Activated CD4-positive, alpha-beta T cell treated with anti-CD3 and anti-CD28 coated beads, Interleukin-2, amount 10 ng/mL, durations not matched to agents 24 days and 14 days (primary cell): Measurements from ENCODE around the gene LHX6. TPM values are rescaled to one million over a fixed set of nuclear protein-coding genes. Genes with fewer than 3 reads are reported as not detected.
A peak's percentile ranks its signal among the peaks of the same experiment; 100 is the strongest.

ENCODE experiments used
- DNase-seq: peaks from one replicate; pipeline ENCODE4 v3.0.0; 2022
- H3K27ac Mint-ChIP-seq: one replicate; pipeline ENCODE4 v1.8.0; 2022; ENCODE audit warnings: mild to moderate bottlenecking, mixed read lengths
- H3K27me3 Mint-ChIP-seq: one replicate; pipeline ENCODE4 v1.8.0; 2022; ENCODE audit warnings: mixed read lengths
- H3K36me3 Mint-ChIP-seq: one replicate; pipeline ENCODE4 v1.8.0; 2022; ENCODE audit warnings: low read depth, mild to moderate bottlenecking, mixed read lengths
- H3K4me1 Mint-ChIP-seq: one replicate; pipeline ENCODE4 v1.8.0; 2021; ENCODE audit warnings: mixed read lengths
- H3K4me3 Mint-ChIP-seq: one replicate; pipeline ENCODE4 v1.8.0; 2022; ENCODE audit warnings: mild to moderate bottlenecking, moderate library complexity, mixed read lengths
- H3K9me3 Mint-ChIP-seq: one replicate; pipeline ENCODE4 v1.8.0; 2021; ENCODE audit warnings: mixed read lengths
- intact Hi-C: fragments of 100-400 bp; cut with micrococcal nuclease; formaldehyde crosslinking; loops from one replicate; pipeline ENCODE4 v1.15.1; 2023
- total RNA-seq: library from RNA; stranded (reverse); gene quantifications from 2 replicates; pipeline ENCODE4 v1.2.3, GENCODE V29; 2022

Gene LHX6
- total RNA-seq, 1 donor from 2014 or later = not detected

GRCh38 chr9:122226142-122226757, 2.5 kb downstream of the LHX6 start:
- intact Hi-C loops = no loop called here
- no peaks in the 10 kb centered on the region for H3K4me1 Mint-ChIP-seq
- no peak overlapping the region for H3K4me3 Mint-ChIP-seq
- H3K9me3 Mint-ChIP-seq = no peaks in the 10 kb centered on the region
- no peaks in the 10 kb centered on the region for H3K36me3 Mint-ChIP-seq
- DNase-seq = no peak
- H3K27ac Mint-ChIP-seq = no peak overlapping the region
- peaks cover 45% of the 10 kb centered on the region for H3K27me3 Mint-ChIP-seq

DNA sequence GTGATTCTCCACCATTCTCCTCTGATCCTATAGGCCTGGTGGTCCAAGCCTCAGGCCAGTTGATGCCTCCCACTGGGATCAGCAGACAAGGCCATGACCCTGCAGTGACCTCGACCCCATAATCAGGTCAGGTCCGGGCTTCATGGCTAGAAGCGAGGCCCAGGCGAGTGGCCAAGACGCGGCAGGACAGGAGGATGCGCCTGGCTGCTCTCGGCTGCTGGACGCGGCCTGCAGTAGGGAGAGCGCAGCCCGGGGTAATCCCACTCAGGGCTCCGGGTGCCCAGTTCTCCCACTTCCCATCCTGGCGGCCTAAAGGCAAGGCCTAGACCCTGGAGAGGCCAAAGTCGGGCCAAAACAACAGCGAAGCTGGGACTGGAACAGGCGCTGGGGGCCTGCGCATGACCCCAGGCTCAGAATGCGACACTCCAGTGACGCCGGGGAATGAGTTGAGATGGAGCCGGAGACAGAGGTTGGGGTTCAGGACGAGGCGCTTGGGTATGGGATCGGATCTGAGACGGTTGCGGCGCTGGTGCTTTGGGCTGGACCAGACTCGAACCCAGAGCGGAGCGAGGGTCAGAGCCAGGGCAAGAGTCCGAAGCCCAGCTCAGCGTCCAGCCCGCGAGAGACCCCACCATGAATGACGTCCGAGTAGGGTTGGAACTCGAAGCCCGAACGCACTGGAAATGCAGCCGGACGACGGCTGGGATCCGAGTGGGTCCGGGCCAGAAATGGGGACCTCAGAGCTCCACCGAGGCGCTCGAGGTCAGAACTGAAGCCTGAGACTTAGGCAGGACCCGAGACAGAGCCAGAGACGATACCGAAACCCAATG, 3.2 kb downstream of the LHX6 start:
- DNase-seq = no peak
- intact Hi-C loops = no loop called here
- Mint-ChIP-seq H3K36me3 (no peaks in the 10 kb centered on the region), H3K4me3 (no peak overlapping the region), H3K4me1 (no peaks in the 10 kb centered on the region), H3K27me3 (peaks cover 51% of the 10 kb centered on the region), H3K9me3 (no peaks in the 10 kb centered on the region), H3K27ac (no peak overlapping the region)

DNA sequence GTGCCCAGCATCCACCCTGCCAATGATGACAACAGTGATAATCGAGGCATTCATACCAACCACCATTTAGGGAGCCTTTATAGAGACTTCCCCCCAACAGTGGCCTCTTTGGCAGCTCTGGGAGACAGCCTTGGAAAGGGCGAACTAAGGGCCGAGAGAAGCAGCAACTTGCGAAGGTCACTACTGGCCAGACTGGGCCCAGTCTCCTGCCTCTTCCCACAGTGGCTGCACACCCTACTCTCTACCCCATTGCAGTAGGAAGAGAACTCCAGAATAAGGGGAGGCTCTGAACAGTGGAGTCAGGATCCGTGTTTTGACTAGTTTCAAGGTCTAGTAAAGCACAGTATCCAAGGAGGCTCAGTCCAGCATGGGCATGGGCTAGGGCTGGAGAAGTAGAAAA, 5.3 kb downstream of the LHX6 start:
- no peak for DNase-seq
- Mint-ChIP-seq H3K4me3 (no peak overlapping the region), H3K36me3 (no peaks in the 10 kb centered on the region), H3K4me1 (peaks cover 16% of the 10 kb centered on the region), H3K27me3 (peaks cover 72% of the 10 kb centered on the region), H3K27ac (no peak overlapping the region), H3K9me3 (no peaks in the 10 kb centered on the region)
- intact Hi-C loops = no loop called here

DNA sequence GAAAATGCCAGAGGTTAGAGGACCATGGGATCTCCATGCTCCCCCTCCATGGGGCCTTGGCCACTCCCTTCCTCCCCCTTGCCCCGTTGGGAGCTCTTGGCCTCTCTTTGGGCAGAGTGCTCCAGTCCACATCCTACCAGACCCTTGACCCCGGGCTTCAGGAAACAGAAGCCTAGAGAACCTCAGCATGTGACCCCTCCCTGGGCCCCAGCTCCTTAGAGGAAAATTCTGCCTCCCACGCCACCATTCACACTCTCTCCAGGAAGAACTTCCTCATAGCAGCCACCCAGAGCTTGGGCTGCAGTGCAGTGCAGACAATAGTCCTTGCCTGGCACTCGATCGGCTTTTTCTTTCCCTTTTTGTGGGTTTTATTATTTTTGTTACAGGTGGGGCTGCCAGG, 6.0 kb downstream of the LHX6 start:
- no peak overlapping the region for H3K27ac Mint-ChIP-seq

GRCh38 chr9:122221183-122221811, 7.5 kb downstream of the LHX6 start:
- H3K4me1 Mint-ChIP-seq = peaks cover 24% of the 10 kb centered on the region
- intact Hi-C loops = no loop called here
- H3K9me3 Mint-ChIP-seq = no peaks in the 10 kb centered on the region
- no peak overlapping the region for H3K27ac Mint-ChIP-seq
- H3K27me3 Mint-ChIP-seq = peaks cover 73% of the 10 kb centered on the region
- H3K4me3 Mint-ChIP-seq = no peak overlapping the region
- H3K36me3 Mint-ChIP-seq = no peaks in the 10 kb centered on the region
- DNase-seq = no peak

More for the DNA sequence above, 6.0 kb downstream of the LHX6 start:
- Mint-ChIP-seq H3K27me3 (peaks cover 74% of the 10 kb centered on the region), H3K4me3 (no peak overlapping the region), H3K36me3 (no peaks in the 10 kb centered on the region), H3K4me1 (peaks cover 23% of the 10 kb centered on the region), H3K9me3 (no peaks in the 10 kb centered on the region)
- no peak for DNase-seq
- intact Hi-C loops = no loop called here

DNA sequence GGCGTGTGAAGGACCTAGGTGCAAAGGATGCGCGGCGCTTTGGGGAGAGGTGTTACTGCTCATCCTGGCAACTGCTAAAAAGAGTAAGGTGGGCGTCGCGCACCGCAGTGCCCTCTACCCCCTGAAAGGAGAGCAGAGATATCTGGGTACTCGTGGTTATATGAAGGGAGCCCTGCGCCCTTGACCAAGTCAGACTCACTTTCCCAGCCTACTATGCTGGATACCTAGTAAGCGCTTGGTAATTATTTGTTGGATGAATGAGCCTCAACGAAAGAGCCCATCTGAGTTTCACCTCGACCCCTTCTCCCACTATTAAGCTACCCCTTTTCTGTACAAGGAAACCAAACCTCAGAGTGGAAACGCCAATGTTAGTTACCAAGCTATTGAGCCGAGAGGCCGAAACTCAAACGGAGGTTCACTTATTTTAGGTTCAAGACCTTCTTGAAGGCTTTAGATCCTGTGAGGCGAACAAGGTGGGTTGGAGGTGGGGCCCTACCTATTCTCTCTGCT, 8.0 kb downstream of the LHX6 start:
- H3K9me3 Mint-ChIP-seq = no peaks in the 10 kb centered on the region
- peaks cover 78% of the 10 kb centered on the region for H3K27me3 Mint-ChIP-seq
- H3K4me1 Mint-ChIP-seq = peaks cover 24% of the 10 kb centered on the region
- intact Hi-C loops = no loop called here
- H3K4me3 Mint-ChIP-seq = no peak overlapping the region
- no peak for DNase-seq
- H3K27ac Mint-ChIP-seq = no peak overlapping the region
- no peaks in the 10 kb centered on the region for H3K36me3 Mint-ChIP-seq

DNA sequence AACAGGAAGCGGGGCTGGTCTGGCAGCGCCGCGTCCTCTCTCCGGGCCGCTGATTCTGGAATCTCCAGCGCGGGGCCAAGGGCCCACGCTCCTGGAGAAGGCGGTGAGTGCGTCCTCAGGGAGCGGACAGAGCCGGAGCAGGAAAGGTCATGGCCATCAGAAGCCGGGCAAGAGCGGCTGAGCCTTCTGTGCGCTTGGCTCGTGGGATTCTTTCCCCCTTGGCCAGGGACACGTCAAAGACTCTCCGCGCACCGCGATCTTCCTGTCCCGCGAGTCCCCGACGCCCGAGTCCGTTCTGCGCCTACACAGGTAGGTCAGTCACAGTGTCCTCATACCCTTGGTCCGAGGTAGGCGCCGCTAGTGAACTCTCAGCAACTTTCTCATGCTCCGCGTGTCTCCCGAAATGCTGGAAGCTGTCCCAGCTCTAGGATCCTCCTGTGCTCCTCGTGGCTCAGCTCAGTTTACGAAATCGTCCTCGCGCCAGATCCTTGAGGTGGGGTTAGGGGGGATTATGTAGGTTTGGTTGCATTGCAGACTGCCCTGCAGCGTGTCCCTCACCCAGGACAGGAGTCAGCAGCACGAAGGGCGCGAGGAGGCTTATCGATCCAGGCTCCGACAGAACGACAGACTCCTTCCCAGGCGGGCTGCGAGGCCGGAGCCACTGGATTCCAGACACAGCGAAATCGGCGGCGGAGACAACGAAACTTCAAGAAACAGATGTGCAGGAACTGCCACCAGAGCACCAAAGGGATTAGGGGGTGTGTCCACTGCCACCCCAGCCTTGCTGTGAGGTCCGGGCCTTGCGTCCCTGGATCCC, 8.7 kb downstream of the LHX6 start:
- Mint-ChIP-seq H3K36me3 (no peaks in the 10 kb centered on the region), H3K27me3 (peaks cover 85% of the 10 kb centered on the region), H3K27ac (no peak overlapping the region), H3K9me3 (no peaks in the 10 kb centered on the region), H3K4me3 (peak overlapping the region; percentile 77), H3K4me1 (peaks cover 24% of the 10 kb centered on the region)
- no peak for DNase-seq
- intact Hi-C loops = loop anchor here (2.0 to 10.0 kb wide), 2 partner anchors 45 to 125 kb away; partner anchors contain the start of genes MRRF and RBM18

DNA sequence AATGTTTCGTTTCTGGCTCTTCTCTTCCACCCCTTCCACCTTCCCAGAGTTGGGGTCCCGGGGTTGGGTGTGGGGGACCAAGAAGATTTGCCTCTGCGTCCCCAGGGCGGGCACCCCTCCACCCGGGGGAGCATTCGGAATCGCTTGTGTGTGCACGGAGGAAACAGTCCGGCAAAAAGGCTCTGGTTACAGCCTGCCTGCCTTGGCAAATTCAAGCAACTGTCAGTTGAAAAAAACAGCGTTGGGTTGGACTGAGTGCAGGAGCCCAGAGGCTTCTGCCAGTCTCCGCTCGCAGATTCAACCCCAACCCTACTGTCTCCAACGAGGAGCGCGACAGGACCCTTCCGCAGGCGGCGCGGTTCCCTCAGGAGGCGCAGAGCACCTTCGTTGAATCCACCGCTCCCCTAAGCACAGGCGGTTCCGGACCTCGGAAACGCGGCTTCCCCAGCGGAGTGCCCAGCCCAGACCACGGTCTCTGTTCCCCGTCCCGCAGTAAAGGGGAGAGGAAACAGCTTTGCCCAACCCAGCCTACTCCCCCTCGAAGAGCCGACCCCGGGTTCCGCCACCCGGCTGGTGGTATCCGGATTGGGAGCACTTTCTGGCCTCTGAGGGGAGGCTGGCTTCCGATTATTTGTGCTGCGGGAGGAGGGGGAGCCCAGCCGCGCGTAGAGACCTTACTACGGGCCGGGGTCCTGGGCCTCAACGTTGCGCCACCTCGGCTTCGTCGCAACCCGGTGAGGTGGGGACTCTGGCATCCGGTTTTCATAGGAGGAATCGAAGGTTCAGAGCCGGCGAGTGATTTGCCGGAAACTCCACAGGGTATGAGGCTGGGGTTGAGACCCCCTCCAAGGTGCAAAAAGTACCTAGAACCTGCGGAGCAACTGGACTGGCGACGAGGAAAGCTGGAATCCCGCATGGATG, 9.6 kb downstream of the LHX6 start:
- Mint-ChIP-seq H3K27ac (no peak overlapping the region), H3K27me3 (peaks cover 89% of the 10 kb centered on the region), H3K9me3 (no peaks in the 10 kb centered on the region), H3K4me3 (peak overlapping the region; percentile 77), H3K36me3 (no peaks in the 10 kb centered on the region), H3K4me1 (peaks cover 25% of the 10 kb centered on the region)
- intact Hi-C loops = loop anchor here (2.0 to 10.0 kb wide), 2 partner anchors 46 to 126 kb away; partner anchors contain the start of genes MRRF and RBM18
- DNase-seq = peak; percentile 70

- intact Hi-C loops = loop anchor here (2.0 to 10.0 kb wide), 2 partner anchors 46 to 126 kb away; partner anchors contain the start of genes MRRF and RBM18
These were observed 10.5 kb downstream of the LHX6 start for GRCh38 chr9:122218071-122218934.

DNA sequence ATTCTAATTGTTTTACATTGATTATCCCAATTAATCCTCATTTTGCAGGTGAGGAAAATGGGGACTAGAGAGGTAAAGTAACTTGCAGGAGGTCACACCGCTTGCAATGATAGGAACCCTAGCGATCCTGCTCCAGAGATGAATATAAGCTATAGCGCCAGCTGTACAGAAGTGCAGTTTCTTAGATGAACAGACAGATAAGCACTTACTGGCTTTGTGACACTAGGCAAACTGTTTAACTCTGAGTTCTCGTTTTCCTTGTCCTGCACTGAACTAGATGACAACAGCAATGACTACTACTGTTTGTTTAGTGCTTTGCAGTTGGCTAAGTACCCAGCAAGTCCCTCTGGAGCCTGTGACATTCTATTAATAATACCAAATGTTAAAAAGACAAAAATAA, 11.1 kb downstream of the LHX6 start:
- H3K36me3 Mint-ChIP-seq = no peaks in the 10 kb centered on the region
- peaks cover 86% of the 10 kb centered on the region for H3K27me3 Mint-ChIP-seq
- no peaks in the 10 kb centered on the region for H3K9me3 Mint-ChIP-seq
- no peak overlapping the region for H3K27ac Mint-ChIP-seq
- no peak for DNase-seq
- intact Hi-C loops = loop anchor here (2.0 to 10.0 kb wide), 2 partner anchors 47 to 127 kb away; partner anchors contain the start of genes MRRF and RBM18
- peaks cover 27% of the 10 kb centered on the region for H3K4me1 Mint-ChIP-seq
- H3K4me3 Mint-ChIP-seq = no peak overlapping the region

More at GRCh38 chr9:122218071-122218934, 10.5 kb downstream of the LHX6 start:
- H3K9me3 Mint-ChIP-seq = no peaks in the 10 kb centered on the region
- H3K4me1 Mint-ChIP-seq = peaks cover 25% of the 10 kb centered on the region
- H3K27ac Mint-ChIP-seq = no peak overlapping the region
- no peak for DNase-seq
- H3K36me3 Mint-ChIP-seq = no peaks in the 10 kb centered on the region
- peak overlapping the region; percentile 77 for H3K4me3 Mint-ChIP-seq
- H3K27me3 Mint-ChIP-seq = peaks cover 86% of the 10 kb centered on the region

- no peak for DNase-seq
- Mint-ChIP-seq H3K4me3 (no peak overlapping the region), H3K4me1 (peaks cover 27% of the 10 kb centered on the region), H3K36me3 (no peaks in the 10 kb centered on the region), H3K27ac (no peak overlapping the region), H3K27me3 (peaks cover 87% of the 10 kb centered on the region), H3K9me3 (no peaks in the 10 kb centered on the region)
- intact Hi-C loops = loop anchor here (10.0 kb wide), 1 partner anchor 128 kb away; no protein-coding TSS in a partner anchor
These were observed 11.8 kb downstream of the LHX6 start for GRCh38 chr9:122216798-122217418.
